ENCODE results near the gene UBAP2L. TPM values are rescaled to one million over a fixed set of nuclear protein-coding genes. Genes with fewer than 3 reads are reported as not detected.

UBAP2L gene
- total and polyA plus RNA-seq, 10 of the 15 experiments (the other 5 are each of a cell fraction or from before 2014, with no cell fraction given): 49.9 to 198 (median 152) TPM

DNA sequence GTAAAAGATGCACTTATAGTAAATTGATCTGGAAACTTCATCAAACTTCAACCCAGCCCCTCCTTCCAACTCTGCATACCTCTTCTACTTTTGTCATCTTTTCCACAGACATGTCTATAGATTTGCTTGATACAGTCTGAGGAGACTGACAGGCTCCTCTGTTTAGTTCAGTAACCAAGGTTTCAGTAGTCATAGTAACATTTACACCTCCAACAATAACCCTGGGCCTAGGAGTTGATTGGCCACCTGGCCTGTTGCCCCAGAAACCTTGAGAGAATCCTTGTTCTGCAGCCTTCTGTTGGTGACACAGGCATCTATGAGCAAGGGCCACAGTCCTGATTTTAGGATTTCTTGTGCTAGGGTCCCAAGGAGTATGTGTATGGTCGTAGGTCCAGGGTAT, 14.6 kb upstream of the UBAP2L start, which contains the start of gene CFAP141 (continued):
- TF ChIP-seq ZZZ3 (IDR thresholded peaks at IDR 0.05; ENCODE audit: control insufficient read depth, insufficient read length, low read depth) (no peak), RBBP5 (conservative IDR thresholded peaks at IDR 0.05) (no peak), SREBF1 (IDR thresholded peaks at IDR 0.05; ENCODE audit: low read length) (no peak), POLR2AphosphoS5 (IDR thresholded peaks at IDR 0.05; ENCODE audit: low read length) (no peak), MXI1 (IDR thresholded peaks at IDR 0.05; ENCODE audit: low read depth, low read length) (peak; percentile 68; the same call in 1 of the 2 replicates), CHD4 (IDR thresholded peaks at IDR 0.05) (no peak), HCFC1 (IDR thresholded peaks at IDR 0.05; ENCODE audit: low read length) (no peak), IKZF1 (conservative IDR thresholded peaks at IDR 0.05) (no peak), RELA (IDR thresholded peaks at IDR 0.05; ENCODE audit: borderline replicate concordance, partially characterized antibody) (no peak), BMI1 (IDR thresholded peaks at IDR 0.05; ENCODE audit: borderline replicate concordance) (peak; percentile 45; the same call in 1 of the 2 replicates), BHLHE40 (IDR thresholded peaks at IDR 0.05; ENCODE audit: borderline replicate concordance in 1 of 2, low read depth in 2 of 2, low read length in 1 of 2) (no peak), TBL1XR1 (IDR thresholded peaks at IDR 0.05; ENCODE audit: low read depth, low read length) (no peak), MTA3 (IDR thresholded peaks at IDR 0.05; ENCODE audit: borderline replicate concordance, low read length) (peak; percentile 30; the same call in 1 of the 2 replicates)
- TF ChIP-seq, protein P1, sequence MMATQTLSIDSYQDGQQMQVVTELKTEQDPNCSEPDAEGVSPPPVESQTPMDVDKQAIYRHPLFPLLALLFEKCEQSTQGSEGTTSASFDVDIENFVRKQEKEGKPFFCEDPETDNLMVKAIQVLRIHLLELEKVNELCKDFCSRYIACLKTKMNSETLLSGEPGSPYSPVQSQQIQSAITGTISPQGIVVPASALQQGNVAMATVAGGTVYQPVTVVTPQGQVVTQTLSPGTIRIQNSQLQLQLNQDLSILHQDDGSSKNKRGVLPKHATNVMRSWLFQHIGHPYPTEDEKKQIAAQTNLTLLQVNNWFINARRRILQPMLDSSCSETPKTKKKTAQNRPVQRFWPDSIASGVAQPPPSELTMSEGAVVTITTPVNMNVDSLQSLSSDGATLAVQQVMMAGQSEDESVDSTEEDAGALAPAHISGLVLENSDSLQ (IDR thresholded peaks at IDR 0.05): peak; percentile 87
- TF ChIP-seq, protein P2, sequence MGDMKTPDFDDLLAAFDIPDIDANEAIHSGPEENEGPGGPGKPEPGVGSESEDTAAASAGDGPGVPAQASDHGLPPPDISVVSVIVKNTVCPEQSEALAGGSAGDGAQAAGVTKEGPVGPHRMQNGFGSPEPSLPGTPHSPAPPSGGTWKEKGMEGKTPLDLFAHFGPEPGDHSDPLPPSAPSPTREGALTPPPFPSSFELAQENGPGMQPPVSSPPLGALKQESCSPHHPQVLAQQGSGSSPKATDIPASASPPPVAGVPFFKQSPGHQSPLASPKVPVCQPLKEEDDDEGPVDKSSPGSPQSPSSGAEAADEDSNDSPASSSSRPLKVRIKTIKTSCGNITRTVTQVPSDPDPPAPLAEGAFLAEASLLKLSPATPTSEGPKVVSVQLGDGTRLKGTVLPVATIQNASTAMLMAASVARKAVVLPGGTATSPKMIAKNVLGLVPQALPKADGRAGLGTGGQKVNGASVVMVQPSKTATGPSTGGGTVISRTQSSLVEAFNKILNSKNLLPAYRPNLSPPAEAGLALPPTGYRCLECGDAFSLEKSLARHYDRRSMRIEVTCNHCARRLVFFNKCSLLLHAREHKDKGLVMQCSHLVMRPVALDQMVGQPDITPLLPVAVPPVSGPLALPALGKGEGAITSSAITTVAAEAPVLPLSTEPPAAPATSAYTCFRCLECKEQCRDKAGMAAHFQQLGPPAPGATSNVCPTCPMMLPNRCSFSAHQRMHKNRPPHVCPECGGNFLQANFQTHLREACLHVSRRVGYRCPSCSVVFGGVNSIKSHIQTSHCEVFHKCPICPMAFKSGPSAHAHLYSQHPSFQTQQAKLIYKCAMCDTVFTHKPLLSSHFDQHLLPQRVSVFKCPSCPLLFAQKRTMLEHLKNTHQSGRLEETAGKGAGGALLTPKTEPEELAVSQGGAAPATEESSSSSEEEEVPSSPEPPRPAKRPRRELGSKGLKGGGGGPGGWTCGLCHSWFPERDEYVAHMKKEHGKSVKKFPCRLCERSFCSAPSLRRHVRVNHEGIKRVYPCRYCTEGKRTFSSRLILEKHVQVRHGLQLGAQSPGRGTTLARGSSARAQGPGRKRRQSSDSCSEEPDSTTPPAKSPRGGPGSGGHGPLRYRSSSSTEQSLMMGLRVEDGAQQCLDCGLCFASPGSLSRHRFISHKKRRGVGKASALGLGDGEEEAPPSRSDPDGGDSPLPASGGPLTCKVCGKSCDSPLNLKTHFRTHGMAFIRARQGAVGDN (IDR thresholded peaks at IDR 0.05): no peak
- TF ChIP-seq, protein P3, sequence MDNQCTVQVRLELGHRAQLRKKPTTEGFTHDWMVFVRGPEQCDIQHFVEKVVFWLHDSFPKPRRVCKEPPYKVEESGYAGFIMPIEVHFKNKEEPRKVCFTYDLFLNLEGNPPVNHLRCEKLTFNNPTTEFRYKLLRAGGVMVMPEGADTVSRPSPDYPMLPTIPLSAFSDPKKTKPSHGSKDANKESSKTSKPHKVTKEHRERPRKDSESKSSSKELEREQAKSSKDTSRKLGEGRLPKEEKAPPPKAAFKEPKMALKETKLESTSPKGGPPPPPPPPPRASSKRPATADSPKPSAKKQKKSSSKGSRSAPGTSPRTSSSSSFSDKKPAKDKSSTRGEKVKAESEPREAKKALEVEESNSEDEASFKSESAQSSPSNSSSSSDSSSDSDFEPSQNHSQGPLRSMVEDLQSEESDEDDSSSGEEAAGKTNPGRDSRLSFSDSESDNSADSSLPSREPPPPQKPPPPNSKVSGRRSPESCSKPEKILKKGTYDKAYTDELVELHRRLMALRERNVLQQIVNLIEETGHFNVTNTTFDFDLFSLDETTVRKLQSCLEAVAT (IDR thresholded peaks at IDR 0.05): no peak
- TF ChIP-seq, protein P4, sequence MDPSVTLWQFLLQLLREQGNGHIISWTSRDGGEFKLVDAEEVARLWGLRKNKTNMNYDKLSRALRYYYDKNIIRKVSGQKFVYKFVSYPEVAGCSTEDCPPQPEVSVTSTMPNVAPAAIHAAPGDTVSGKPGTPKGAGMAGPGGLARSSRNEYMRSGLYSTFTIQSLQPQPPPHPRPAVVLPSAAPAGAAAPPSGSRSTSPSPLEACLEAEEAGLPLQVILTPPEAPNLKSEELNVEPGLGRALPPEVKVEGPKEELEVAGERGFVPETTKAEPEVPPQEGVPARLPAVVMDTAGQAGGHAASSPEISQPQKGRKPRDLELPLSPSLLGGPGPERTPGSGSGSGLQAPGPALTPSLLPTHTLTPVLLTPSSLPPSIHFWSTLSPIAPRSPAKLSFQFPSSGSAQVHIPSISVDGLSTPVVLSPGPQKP (IDR thresholded peaks at IDR 0.05; ENCODE audit: low read depth, low read length): no peak
